ENCODE data around the gene LAMA2.

- no peak for TF ChIP-seq CTCF (IDR thresholded peaks at IDR 0.05)
- TF ChIP-seq POLR2A (IDR thresholded peaks at IDR 0.05): no peak
These were observed 323.9 kb downstream of the LAMA2 start for GRCh38 chr6:129206821-129207220.
